Endodermal cell (in vitro differentiated cells): ENCODE data around the gene TCN1. TPM values are rescaled to one million over a fixed set of nuclear protein-coding genes. Genes with fewer than 3 reads are reported as not detected.

Source experiments
- DNase-seq: peaks from one replicate; pipeline ENCODE4 v3.0.0-alpha.2; 2017
- H3K27ac ChIP-seq: 2 replicates; pipeline ENCODE4 v1.5.1; 2013; ENCODE audit warnings: mild to moderate bottlenecking, low read depth, low read length, moderate library complexity
- H3K27me3 ChIP-seq: 2 replicates; pipeline ENCODE4 v1.6.1; 2013; ENCODE audit warnings: mild to moderate bottlenecking, low read length, moderate library complexity; ENCODE audit not compliant: insufficient read depth, control insufficient read depth, poor library complexity, severe bottlenecking
- H3K36me3 ChIP-seq: 2 replicates; pipeline ENCODE4 v1.7.0; 2013; ENCODE audit warnings: mild to moderate bottlenecking, low read length, moderate library complexity; ENCODE audit not compliant: control insufficient read depth, insufficient read depth
- H3K4me1 ChIP-seq: one replicate; pipeline ENCODE4 v1.7.0; 2013; ENCODE audit warnings: low read length; ENCODE audit not compliant: control insufficient read depth, insufficient read depth
- H3K4me3 ChIP-seq: 2 replicates; pipeline ENCODE4 v1.5.1; 2013; ENCODE audit warnings: mild to moderate bottlenecking, low read length, moderate library complexity
- H3K9ac ChIP-seq: 2 replicates; pipeline ENCODE4 v1.6.1; 2013; ENCODE audit warnings: mild to moderate bottlenecking, low read length, moderate library complexity; ENCODE audit not compliant: poor library complexity, severe bottlenecking; ENCODE audit errors: extremely low read depth
- H3K9me3 ChIP-seq: 2 replicates; pipeline ENCODE4 v1.6.1; 2013; ENCODE audit warnings: mild to moderate bottlenecking, low read length, moderate library complexity; ENCODE audit not compliant: control insufficient read depth
- H3K27ac Mint-ChIP-seq: 2 replicates; pipeline ENCODE4 v1.8.0; 2020; ENCODE audit warnings: mixed read lengths
- H3K27me3 Mint-ChIP-seq: 2 replicates; pipeline ENCODE4 v1.8.0; 2021; ENCODE audit warnings: mild to moderate bottlenecking, mixed read lengths; ENCODE audit not compliant: insufficient read depth
- H3K36me3 Mint-ChIP-seq: 2 replicates; pipeline ENCODE4 v1.8.0; 2020; ENCODE audit warnings: low read depth, mixed read lengths
- H3K4me1 Mint-ChIP-seq: 2 replicates; pipeline ENCODE4 v1.8.0; 2020; ENCODE audit warnings: mixed read lengths
- H3K4me3 Mint-ChIP-seq: 2 replicates; pipeline ENCODE4 v1.8.0; 2020; ENCODE audit warnings: mild to moderate bottlenecking, moderate library complexity, mixed read lengths
- H3K9me3 Mint-ChIP-seq: 2 replicates; pipeline ENCODE4 v1.8.0; 2020; ENCODE audit warnings: mild to moderate bottlenecking, mixed read lengths
- WGBS, 2 experiments: methylation state at CpG; one replicate each; pipeline versions ENCODE4 v1.1.5 to v1.1.7; 2013; ENCODE audit warnings: missing lambda C conversion rate in 2 of 2, mixed read lengths in 1 of 2; ENCODE audit not compliant: insufficient coverage in 1 of 2, insufficient read length in 1 of 2; 5-methylcytosine and 5-hydroxymethylcytosine counted together
- total RNA-seq, 2 donors: library from RNA; stranded (reverse); fragmentation: NEBNext Ultra II Directional in 1 of 2; extraction: Animal tissue kit (Norgen Biotek cat#: 25700) in 1 of 2; gene quantifications; 2 replicates in 1 of 2; 3 replicates in 1 of 2; pipeline ENCODE4 v1.2.1, GENCODE V29; 2021
- TF ChIP-seq, protein P1 (sequence below): fragments of 200-600 bp; sonication (generic); conservative IDR thresholded peaks from 2 replicates; pipeline ENCODE4 v1.5.0; 2021; ENCODE audit warnings: antibody characterized with exemption, mild to moderate bottlenecking

The TCN1 gene
- total RNA-seq, 2 donors from 2014 or later = not detected

DNA sequence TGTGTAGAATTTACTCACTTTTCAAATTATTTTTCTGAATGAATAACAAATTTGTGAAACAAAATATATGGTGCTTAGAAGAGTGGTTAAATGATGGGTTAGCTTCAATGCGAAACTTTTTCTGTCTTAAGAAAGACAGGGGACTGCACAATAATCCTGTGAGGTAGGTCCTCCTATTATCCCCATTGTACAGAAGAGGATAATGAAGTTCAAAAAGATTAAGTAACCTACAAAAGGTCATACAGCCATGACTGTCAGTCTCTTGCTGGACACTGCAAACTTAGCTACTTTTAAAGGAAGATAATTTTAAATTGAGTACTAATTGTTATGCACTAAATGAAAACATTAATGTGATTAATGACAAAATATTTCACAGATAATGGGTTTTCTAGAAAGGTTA, 17.3 kb upstream of the TCN1 start:
- H3K36me3 Mint-ChIP-seq = peaks cover 2% of the 10 kb centered on the region
- H3K4me3 Mint-ChIP-seq = no peak overlapping the region
- H3K27me3 Mint-ChIP-seq = no peaks in the 10 kb centered on the region
- Histone ChIP-seq H3K27ac (no peak overlapping the region), H3K36me3 (no peaks in the 10 kb centered on the region), H3K9me3 (no peaks in the 10 kb centered on the region), H3K9ac (no peak overlapping the region), H3K4me1 (no peaks in the 10 kb centered on the region), H3K4me3 (no peak overlapping the region), H3K27me3 (no peaks in the 10 kb centered on the region)
- H3K27ac Mint-ChIP-seq = no peak overlapping the region
- WGBS, 2 experiments = 89 to 100% methylated on average over 1 of the region's 1 CpG
- DNase-seq = no peak
- no peaks in the 10 kb centered on the region for H3K4me1 Mint-ChIP-seq
- TF ChIP-seq, protein P1, sequence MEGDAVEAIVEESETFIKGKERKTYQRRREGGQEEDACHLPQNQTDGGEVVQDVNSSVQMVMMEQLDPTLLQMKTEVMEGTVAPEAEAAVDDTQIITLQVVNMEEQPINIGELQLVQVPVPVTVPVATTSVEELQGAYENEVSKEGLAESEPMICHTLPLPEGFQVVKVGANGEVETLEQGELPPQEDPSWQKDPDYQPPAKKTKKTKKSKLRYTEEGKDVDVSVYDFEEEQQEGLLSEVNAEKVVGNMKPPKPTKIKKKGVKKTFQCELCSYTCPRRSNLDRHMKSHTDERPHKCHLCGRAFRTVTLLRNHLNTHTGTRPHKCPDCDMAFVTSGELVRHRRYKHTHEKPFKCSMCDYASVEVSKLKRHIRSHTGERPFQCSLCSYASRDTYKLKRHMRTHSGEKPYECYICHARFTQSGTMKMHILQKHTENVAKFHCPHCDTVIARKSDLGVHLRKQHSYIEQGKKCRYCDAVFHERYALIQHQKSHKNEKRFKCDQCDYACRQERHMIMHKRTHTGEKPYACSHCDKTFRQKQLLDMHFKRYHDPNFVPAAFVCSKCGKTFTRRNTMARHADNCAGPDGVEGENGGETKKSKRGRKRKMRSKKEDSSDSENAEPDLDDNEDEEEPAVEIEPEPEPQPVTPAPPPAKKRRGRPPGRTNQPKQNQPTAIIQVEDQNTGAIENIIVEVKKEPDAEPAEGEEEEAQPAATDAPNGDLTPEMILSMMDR = no peak
- peaks cover 24% of the 10 kb centered on the region for H3K9me3 Mint-ChIP-seq

DNA sequence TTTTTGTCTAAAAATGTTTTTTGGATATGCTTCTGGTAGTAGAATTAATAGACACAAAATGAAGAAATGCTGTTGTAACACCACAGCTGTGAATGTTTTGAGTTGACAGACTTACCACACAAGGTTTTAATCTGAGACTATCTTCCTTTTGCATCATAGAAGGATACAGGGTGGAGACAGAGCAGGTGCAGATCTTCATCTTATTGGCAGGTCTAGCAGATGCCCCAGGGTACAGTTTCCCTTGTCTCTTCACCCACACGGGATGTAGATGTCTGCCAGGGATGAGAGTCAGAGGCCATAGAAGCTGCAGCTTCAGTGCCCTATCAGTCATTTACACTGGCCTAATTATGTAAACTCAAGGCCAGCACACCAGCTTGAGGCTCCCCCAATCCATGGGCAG, 13.3 kb upstream of the TCN1 start:
- Mint-ChIP-seq H3K27ac (no peak overlapping the region), H3K4me1 (no peaks in the 10 kb centered on the region), H3K9me3 (no peaks in the 10 kb centered on the region), H3K36me3 (no peaks in the 10 kb centered on the region), H3K4me3 (no peak overlapping the region), H3K27me3 (no peaks in the 10 kb centered on the region)
- H3K9me3 ChIP-seq = no peaks in the 10 kb centered on the region
- TF ChIP-seq, protein P1 = no peak
- H3K4me1 ChIP-seq = no peaks in the 10 kb centered on the region
- no peak overlapping the region for H3K27ac ChIP-seq
- H3K36me3 ChIP-seq = no peaks in the 10 kb centered on the region
- no peak overlapping the region for H3K4me3 ChIP-seq
- WGBS, 2 experiments = 80 to 91% methylated on average over 1 of the region's 1 CpG
- H3K9ac ChIP-seq = no peak overlapping the region
- DNase-seq = no peak
- H3K27me3 ChIP-seq = no peaks in the 10 kb centered on the region

DNA sequence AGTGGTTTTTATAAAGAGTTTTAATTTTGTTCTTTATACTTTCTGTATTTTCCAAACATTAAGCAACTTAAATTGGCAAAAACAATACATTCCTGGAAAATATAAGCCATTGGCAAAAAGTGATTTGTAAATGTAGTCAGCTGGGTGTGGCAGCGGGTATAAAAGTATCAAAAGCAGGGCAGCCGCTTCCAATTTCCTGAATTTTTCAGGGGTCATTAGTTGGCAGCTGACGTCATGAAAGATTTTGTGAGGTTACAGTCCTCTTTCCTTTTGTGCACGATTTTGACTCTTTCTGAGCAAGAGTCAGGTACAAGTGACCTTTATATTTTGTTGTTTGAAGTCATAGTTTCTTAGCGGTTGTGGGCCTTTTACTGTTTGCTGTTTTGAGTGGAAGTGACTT, 12.3 kb upstream of the TCN1 start, which contains the start of gene OOSP3:
Gene OOSP3 (plus strand): TSS at position 208 of the 400 bp plus-strand sequence. CDS start 27 bp downstream, at position 235.
- DNase-seq = no peak
- Mint-ChIP-seq H3K36me3 (no peaks in the 10 kb centered on the region), H3K27me3 (no peaks in the 10 kb centered on the region), H3K9me3 (no peaks in the 10 kb centered on the region), H3K4me1 (no peaks in the 10 kb centered on the region), H3K27ac (no peak within 1 kb of the TSS), H3K4me3 (no peak within 1 kb of the TSS)
- no peaks in the 10 kb centered on the region for H3K36me3 ChIP-seq
- H3K4me1 ChIP-seq = no peaks in the 10 kb centered on the region
- H3K27me3 ChIP-seq = no peaks in the 10 kb centered on the region
- H3K9me3 ChIP-seq = no peaks in the 10 kb centered on the region
- H3K9ac ChIP-seq = no peak within 1 kb of the TSS
- no peak within 1 kb of the TSS for H3K27ac ChIP-seq
- no peak within 1 kb of the TSS for H3K4me3 ChIP-seq
- 83 to 100% methylated on average over 3 to 5 of the region's 5 CpGs for WGBS, 2 experiments
- TF ChIP-seq, protein P1 = no peak
